Left forelimb (tissue), 1 donor: ENCODE data around the gene COLEC12.
A peak's percentile ranks its signal among the peaks of the same experiment; 100 is the strongest.

Experiments used
- DNase-seq: peaks from one replicate; pipeline ENCODE4 v3.0.0-alpha.2; 2018; ENCODE audit warnings: low spot score

The COLEC12 gene

DNA sequence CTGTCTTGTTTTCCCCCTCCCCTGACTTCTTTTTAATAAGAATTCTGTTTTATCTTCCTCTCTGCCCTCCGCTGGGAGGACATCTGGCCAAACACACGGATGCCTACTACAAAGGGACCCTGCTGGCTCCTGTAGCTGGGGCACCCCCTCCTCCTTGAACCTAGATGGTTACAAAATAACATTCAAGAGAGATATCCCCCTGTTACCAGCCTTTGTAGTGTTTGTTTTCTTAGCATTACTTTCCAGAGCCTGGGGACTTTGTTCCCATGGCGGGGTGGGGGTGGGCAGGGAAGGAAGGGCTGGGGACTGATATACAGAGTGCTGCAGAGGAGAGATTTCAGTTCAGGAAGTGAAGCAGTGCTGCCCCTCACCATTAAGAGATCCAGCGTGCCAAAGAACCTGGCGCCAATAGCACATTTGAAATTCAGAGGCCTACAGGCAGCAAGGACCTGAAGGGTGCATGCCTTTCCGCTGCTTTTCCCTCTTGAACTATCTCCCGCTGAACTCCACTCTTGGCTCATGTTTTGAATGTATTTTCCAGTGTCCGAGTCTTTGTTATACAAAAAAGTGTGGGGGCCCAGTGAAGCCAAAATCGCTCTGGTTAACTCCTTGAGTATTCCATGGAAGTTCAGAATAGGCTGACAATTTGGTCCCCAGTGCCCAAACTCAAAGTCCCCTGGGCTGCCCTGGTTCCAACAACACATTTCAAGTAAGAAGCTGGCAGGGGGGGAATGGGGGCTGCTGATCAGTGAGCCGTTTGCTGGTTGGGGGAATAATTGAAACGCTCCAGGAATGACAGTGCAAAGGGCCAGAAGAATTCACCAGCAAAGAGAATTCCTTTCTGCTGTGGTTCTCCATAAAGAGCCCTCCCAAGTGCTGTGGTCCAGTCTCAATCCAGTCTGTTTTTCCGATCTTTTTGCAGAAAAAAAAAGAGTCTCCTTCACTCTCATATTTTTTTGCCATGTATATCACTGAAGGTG lies 137.9 kb downstream of the COLEC12 start:
- peak; percentile 75 for DNase-seq

DNA sequence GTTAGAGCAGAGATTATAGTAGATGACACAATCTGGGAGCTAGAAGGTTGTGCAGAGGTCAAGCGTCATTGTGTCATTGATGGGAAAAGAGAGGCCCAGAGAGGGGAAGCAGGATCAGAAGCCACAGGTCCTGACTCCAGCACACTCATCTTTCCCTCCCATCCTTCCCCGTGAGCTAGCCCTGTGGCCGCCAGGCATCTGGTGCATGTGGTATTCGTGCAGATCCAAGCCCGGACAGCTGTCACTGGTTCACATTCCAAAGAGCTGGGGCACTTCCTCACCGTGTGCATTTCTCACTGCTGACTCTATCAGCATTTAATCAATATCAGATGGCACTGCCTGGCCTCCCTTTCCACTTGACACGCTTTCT lies 138.6 kb downstream of the COLEC12 start:
- no peak for DNase-seq

DNA sequence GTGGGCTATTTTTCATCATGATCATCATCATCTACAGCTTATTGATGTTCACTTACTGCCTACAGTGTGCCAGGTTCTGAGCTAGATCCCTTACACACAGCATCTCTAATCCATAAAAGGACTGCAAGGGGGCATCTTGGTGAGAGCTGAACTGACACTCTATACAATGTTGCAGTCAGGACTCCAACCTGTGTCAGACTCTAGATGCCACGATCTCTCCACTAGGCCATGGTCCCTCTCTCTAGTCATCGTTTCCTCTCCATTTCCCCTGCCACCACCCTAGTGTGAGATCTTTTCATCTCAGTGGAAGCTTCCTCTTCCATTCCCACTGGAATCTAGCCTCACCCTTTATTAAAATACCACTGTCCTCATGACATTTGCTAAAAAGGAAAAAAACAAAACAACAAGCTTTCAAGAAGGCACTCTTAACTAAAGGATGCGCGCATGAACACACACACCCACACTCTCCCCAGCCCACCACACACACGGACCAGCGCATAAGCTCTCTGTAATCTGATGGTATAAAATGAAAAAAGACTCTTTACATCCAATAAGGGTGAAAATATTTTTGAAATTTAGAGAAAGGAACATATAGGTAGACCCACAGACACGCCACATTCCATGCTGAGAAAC lies 139.3 kb downstream of the COLEC12 start:
- no peak for DNase-seq

DNA sequence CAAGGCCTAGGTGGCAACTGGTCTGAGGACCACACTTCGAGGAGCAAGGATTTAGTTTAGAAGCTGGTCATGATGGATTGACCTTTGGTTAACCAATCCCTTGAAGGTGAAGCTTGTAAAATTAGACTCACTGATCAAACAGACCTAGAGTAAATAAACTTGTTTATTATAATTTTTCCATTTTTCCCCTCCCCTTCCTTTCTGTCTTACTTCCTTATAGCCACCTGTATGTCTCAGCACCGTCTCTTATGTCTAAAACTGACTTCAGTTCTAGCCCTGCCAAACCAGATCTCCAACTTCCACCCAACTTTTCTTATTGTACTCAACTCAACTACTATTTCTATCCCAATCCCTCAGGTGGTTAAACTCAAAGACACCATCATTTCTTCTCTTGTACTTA lies 139.8 kb downstream of the COLEC12 start:
- DNase-seq = no peak

DNA sequence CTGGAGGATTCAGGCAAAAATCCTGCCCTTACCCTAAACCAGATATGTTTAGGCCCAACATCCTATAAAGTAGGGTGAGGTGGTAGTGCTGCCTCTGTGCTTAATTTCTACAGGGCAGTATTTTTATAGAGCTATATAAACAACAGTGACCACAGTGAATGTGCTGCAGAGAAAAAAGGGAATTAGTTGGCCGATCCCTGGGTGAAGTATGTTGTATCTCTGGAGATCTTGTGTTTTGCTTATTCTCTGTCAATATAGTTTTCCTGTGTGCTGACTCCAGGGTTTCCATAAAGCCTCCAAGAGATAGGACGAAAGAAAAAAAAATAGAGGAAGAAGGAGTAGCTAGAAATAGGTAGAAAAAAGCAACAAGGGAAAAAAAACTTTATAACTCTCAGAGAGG lies 143.7 kb downstream of the COLEC12 start:
- no peak for DNase-seq

DNA sequence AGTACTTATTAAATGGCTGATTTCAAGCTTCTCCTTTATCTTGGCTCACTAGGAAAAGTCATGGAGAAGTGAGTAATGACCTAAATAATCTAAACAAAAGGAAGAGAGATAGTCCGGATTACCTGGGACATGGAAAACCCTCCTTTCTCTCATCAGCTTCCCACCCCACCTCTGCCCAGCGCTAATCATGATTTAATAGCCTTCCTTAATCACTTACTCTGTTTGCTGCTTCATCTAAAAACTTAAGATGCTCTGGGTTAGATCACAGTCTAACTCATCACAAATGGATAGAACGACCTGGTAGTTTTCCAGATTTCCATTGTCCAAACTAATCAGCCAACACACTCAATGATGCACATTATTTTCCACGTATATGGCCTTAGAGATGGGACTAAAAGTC lies 144.8 kb downstream of the COLEC12 start:
- DNase-seq = no peak

DNA sequence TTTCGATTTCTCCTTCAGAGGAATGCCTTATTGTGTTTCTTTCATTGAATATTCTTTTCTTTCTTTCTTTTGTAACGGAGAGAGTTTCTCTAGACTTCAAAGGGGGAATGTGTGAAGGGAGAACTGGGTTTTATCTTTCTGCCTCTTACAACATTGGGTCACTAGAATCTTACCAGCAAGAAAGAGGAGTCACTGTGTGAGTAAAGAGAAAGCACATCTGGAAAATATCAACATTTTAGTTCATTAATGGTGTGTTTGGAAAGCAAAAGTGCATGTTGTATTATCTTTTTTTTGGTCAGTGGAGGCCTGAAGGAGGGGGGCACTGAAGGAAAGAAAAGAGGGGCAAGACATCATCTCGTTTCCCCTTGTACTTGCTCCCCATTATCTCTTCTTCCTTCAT lies 146.0 kb downstream of the COLEC12 start:
- no peak for DNase-seq

DNA sequence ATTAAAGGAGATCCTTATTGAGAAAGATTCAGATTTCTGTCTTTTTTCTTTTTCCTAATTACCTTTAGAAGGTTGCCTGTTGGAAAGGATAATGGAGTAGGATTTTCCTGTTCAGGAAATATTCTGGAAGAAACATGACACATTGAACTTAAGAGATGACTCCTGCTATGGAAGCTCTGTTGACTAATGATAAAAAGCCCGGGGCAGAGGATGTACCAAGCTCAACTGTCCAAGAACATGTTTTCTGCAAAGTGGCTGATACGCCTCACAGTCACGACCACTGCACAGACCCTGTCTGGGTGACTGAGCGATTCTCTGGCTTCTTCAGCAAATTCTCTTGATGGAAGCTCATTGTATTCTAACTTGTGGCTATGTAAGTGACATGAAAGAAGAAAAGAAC lies 146.5 kb downstream of the COLEC12 start:
- no peak for DNase-seq

DNA sequence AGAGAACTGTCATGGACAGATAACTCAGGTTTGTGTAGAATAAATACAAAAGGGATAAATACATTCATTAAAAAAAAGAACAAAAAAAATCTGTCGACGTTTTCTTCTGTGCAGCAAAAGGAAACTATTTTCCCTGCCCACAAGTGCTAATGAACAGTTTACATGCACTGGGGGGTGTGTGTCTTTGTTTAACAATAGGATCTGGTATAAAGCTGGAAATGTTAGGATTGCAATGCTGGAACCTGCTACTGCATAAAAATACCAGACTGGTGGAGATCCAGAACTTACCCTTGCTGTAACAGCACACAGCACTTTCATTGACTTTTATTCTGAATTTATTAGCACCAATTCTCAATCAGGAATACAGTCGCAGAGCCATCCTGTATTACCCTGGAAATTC lies 148.1 kb downstream of the COLEC12 start:
- no peak for DNase-seq

DNA sequence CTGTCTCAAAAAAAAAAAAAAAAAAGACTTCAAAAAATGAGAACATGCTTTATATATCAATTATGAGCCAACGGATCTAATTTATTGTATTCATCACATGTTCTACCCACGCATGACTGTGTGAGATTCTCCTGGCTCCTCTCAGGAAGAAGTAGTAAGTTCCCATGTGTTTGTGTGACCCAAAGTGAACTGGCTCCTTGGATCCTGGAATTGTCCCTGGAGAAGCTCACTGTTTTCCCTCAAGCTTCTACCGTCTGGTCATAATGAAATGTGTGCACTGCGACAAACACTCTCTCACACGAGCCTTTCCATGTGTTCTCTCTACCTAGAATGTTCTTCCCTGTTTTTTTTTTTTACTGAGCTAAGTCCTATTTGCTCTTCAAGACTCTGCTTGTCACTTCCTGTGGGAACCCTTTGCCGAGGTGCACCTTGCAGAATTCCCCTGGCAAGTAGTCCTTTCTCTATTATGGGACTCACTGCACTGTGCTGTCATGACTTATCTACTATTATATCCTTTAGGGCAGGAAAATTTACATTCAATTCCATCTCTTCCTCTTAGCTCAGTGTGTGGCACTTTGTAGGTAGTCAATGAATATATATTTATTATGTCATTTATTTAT lies 149.4 kb downstream of the COLEC12 start:
- DNase-seq = no peak

DNA sequence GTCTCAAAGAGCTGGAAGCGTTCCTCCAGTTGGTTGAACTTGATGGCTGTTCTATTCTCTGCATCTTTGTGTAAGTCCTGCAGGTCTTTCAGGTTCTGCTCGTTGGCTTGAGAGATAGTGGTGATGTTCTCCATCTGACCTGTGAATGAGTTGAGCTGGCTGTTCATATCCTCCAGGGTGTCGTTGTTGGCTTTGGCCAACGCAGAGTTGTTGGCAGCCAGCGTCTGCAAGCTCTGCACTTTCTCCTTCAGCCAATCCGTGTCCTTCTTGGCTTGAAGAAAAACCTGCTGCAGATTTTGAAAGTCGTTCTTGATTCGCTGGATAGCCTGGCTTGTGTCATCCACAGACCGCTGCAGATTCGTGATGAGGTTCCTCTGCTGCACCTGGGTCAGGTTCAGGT lies 153.9 kb downstream of the COLEC12 start:
- no peak for DNase-seq

DNA sequence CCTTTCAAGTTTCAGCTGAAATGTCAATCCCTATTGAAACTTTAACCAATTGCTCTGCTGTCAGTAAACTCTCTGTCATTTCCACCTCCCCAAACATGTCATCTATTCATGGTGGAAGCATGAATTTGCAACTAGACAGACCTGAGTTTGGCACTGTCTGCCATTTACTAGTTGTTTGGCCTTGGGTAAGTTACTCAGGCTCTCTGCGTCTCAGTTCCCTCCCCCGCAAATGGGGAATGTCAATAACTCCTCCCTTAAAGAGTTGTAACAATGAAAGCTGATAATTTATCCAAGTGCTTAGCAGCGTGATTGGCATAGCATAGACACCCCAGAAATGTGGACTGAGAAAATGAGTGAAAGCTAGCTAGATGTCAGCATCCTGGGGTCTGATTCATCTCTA lies 159.4 kb downstream of the COLEC12 start:
- no peak for DNase-seq

DNA sequence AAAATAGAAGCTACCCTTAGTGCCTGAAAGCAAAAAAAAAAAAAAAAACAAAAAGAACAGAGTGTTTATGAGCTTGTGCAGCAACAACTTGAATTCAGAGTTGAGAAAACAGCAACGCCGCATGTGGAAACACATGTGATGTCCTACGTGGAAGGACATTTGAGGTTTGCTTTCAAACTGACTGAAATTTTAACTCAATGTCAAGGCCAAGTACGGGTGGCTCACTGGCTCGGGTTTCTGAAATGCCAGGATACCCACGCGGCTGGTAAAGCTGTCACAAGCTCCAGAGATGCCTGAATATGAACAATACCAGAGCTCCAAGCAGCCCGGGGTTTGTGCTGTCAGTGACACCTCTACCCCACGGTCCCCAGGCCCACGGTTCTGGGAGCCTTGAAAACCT lies 160.5 kb downstream of the COLEC12 start:
- DNase-seq = no peak

DNA sequence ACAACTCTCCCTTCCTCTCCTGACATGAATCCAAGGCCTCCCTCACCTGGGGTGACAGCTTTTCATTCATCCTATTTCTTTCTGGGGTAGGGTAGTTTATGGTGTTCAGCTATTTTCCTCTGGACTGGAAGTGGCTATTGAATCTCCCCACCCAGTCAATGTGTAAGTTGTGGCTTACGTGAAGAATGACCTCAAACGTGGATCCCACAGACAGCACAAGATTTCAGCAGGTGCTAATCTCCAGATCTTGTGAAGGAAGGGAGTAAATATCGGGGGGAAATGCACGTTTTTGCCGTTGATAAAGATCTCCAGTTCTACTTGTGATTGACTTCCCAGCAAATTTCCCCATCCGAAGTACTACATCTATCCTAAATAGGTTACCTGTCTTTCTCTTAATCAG lies 161.3 kb downstream of the COLEC12 start:
- no peak for DNase-seq

DNA sequence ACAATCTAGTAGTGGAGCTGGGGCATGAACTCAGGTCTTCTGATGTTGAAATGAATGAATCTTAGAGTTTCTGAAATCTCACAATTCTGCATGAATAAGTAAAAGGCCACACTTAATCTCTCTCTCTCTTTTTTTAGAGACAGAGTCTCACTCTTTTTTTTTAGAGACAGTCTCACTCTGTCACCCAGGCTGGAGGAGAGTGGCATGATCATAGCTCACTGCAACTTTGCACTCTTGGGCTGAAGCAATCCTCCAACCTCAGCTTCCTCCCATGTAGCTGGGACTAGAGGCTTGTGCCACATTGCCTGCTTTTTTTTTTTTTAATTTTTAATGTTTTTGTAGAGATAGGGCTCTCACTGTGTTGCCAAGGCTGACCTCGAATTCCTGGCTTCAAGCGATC lies 163.8 kb downstream of the COLEC12 start:
- DNase-seq = no peak

DNA sequence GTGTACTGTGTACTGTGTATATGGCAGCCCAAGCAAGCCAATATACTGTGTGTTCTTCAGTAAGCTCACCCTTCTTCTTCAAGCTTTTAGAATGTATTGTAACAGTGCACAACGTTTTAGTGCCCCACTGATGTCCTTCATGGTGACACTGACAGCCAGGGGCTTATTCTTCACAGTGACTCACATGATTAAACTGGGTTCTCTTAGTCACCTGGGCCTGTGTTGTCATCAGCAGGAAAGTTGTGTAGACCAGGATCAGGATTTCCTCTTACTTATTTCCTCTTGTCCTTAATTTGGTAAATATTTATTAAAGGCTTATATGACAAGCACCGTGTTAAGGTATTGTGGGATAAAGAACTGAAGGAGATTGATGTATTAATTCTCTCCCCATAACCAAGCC lies 164.8 kb downstream of the COLEC12 start:
- no peak for DNase-seq

DNA sequence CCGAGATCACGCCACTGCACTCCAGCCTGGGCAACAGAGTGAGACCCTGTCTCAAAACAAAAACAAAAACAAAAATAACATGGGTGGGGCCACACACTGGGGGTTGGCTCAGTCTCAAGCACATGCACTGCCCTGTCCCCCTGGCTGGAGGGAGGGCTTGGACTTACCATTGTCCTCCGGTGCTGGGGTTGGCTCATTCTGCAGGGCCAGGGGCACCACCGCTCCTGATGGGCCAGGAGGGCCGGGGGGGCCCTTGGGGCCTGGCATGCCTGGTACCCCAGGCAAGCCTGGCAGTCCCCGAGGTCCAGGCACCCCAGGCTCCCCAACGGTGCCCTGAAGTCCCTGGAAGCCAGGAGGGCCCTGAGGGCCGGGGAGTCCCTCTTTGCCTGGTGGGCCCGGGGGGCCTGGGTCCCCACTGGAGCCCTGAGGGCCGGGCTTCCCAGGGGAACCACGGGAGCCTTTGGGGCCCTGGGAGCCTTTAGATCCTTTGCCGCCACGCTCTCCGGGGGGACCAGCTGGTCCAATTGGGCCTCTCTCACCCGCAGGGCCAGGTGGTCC lies 165.8 kb downstream of the COLEC12 start:
- no peak for DNase-seq

DNA sequence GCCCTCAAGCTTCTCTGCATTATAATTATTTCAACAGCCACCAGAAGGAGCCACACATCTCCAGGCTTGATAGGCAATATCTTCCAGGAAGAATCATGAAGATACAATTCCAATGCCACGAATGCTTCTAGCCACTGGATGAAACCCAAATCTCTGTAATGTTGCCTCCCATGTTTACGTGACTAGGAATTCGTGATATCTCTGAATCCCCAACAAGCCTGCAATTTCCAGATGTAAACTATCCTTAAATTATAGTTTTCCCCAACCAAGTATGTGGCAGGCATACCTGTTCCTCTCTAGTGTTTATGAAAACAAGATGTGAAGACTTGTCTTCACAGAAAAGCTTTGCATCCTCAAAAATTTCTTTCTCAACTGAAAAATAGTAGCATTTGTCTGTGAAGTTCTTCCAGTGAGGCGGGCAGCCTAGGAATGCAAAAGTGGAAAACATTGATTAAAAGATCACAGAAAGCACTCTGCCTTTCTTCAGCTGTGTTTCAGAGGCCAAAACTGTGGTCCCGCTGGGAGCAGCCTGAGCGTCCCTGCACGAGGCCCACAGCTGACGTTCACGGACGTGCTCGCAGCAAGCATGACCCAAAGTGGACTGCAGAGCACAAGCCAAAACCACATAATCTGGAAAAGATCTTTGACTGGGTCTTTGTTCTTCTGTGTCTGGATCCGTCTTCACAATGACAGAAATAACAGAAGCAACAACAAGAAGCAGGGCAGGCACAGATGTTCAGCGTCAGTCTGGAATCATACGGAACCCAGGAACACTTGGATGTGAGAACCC lies 167.6 kb downstream of the COLEC12 start:
- peak; percentile 72 for DNase-seq

DNA sequence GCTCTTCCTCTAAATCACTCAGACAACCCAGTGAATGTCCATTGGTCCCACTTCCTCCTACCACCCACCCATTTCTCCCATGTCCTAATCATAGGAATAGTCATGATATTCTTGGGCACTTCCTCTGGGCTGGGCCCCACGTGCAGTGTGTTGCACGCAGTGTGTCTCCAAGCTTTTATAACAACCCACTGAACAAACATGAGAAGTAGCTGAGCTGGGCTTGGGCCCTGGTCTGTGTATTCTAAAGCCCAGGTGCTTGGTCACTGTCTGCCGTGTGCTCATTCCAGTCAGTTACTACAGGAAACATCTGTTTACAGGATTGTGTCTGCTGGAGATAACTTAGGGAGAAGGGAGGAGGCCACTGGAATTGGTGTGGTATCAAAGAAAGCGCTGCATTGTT lies 168.5 kb downstream of the COLEC12 start:
- DNase-seq = no peak

DNA sequence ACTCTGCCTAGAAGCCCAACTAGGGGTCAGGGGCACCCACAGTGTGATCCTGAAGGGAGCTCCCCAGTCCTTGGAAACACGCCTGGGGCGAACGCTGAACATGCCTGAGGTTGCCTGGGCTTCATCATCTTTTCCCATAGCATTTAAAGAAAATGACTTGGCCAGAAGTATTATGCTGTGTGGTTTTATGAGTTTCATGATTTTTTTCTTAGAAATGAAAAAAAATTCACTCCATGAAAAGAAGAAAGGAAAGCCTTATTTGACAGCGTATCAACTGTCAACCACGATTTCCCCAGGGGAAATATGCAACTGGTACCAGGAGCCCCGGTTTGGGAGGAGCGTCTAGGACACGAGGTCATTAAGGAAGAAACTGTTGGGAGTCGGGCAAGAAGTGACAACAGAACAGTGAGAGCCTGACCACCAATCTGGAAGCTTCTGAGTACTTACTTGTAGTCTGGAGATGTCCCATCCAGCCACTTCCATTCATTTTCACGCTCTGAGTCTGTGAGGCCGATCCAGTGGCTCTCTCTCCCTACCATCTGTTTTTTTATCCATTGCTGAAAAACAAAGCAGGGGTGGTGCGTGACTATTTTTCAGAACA lies 169.2 kb downstream of the COLEC12 start:
- DNase-seq = no peak

DNA sequence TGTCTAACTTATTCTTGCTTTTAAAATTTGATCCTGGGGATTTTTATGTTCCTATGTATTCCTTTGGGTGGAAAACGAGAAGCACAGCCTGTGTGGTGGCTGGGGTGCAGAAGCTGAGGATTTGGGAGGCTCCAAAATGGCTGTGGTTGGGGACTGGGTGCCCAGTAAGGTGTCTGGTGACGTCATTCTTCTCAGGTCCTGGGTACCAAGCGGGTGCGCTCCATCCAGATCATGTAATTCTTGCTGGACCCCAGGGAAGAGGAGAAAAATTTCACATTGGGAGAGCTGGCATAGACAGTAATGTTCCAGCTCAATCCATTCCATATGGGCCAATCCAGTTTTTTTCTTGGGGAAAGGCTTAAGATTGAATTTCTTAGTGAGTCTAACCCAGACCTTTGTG lies 171.6 kb downstream of the COLEC12 start:
- DNase-seq = no peak

DNA sequence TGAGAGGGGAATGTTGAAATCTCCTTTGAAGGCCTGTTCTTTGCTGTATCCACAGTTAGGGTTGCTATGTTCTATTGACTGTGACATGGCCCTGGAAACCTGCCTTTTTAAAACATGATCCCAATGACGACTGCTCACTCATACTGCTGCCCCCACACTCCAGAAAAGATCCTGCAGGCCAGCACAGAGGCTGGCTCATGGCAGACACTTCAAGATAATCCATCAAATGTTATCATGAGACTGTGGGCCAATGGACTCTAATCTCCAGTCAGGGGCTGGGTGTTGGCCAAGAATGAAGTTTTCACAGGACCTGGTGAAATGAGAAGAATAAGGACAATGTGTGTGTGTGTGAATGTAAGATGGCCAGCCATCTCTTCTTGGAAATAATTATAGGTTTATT lies 173.7 kb downstream of the COLEC12 start:
- DNase-seq = no peak
